Osteoblast (primary cell): ENCODE measurements around the gene HCRTR2. TPM values are rescaled to one million over a fixed set of nuclear protein-coding genes. Genes with fewer than 3 reads are reported as not detected.
"Not testable (repeated sequence)": the region's sequence is repeated elsewhere in the genome, so short reads cannot be mapped to it uniquely, and the experiment has no call there.

Experiments used
- DNase-seq: peaks from one replicate; pipeline ENCODE4 v3.0.0; 2011; ENCODE audit warnings: low spot score, mixed read lengths; ENCODE audit not compliant: insufficient read length; ENCODE audit errors: missing footprints
- H2AFZ ChIP-seq: 2 replicates; pipeline ENCODE4 v1.6.0; 2011; ENCODE audit warnings: mild to moderate bottlenecking, low read length
- H3K27ac ChIP-seq: 2 replicates; pipeline ENCODE4 v1.5.1; 2011; ENCODE audit warnings: mild to moderate bottlenecking, low read depth, low read length, moderate library complexity
- H3K27me3 ChIP-seq: 2 replicates; pipeline ENCODE4 v1.6.0; 2012; ENCODE audit warnings: mild to moderate bottlenecking, control low read depth, inconsistent platforms, low read length, moderate library complexity; ENCODE audit not compliant: insufficient read depth
- H3K36me3 ChIP-seq: 2 replicates; pipeline ENCODE4 v1.5.1; 2011; ENCODE audit warnings: mild to moderate bottlenecking, low read length, control low read depth, moderate library complexity; ENCODE audit not compliant: insufficient read depth
- H3K4me1 ChIP-seq: 2 replicates; pipeline ENCODE4 v1.5.1; 2011; ENCODE audit warnings: mild to moderate bottlenecking, low read length, control low read depth, moderate library complexity; ENCODE audit not compliant: insufficient read depth
- H3K4me2 ChIP-seq: 2 replicates; pipeline ENCODE4 v1.6.0; 2011; ENCODE audit warnings: mild to moderate bottlenecking, low read length; ENCODE audit not compliant: insufficient read depth
- H3K4me3 ChIP-seq: fragments of 200-600 bp; sonication (generic); 3 replicates; pipeline ENCODE4 v1.5.1; 2012; ENCODE audit warnings: mild to moderate bottlenecking, low read length, inconsistent platforms; ENCODE audit not compliant: insufficient read depth
- H3K79me2 ChIP-seq: 2 replicates; pipeline ENCODE4 v1.6.0; 2012; ENCODE audit warnings: mild to moderate bottlenecking, low read length, control low read depth, inconsistent platforms; ENCODE audit not compliant: insufficient read depth
- H3K9me3 ChIP-seq: 2 replicates; pipeline ENCODE4 v1.5.1; 2011; ENCODE audit warnings: low read depth, low read length, control low read depth
- H4K20me1 ChIP-seq: 2 replicates; pipeline ENCODE4 v1.6.0; 2012; ENCODE audit warnings: mild to moderate bottlenecking, low read length, control low read depth; ENCODE audit not compliant: insufficient read depth
- total RNA-seq: library from RNA; depleted of rRNA; stranded (reverse); fragments of >200 nt; gene quantifications from 2 replicates; pipeline ENCODE4 v1.2.3, GENCODE V29; 2012
- TF ChIP-seq, protein P1 (sequence below): IDR thresholded peaks from 2 replicates; pipeline ENCODE4 v1.5.1; 2011; ENCODE audit warnings: mild to moderate bottlenecking, low read depth, low read length, moderate library complexity; ENCODE audit errors: extremely low read depth

Gene HCRTR2
- total RNA-seq, 1 donor, result not detected

DNA sequence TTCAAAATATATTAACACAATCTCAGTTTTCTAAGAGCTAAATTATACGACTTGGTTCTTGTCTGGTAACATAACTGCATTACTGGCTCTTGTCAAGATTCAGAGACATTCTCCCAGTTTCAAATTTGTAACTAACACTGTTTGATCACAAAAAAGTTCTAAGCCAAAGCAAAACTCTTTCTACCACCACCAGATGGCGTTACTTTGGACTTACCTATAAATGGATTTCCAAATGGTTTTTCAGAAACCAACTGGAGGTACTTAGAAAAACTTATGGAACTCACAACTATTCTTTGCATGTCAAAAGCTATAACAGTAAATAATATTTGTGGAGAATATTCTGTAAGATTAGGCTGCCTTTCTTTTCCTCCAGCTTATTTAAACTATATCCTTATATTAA, 118.8 kb downstream of the HCRTR2 start:
- Histone ChIP-seq H3K4me1 (no peaks in the 10 kb centered on the region), H3K9me3 (no peaks in the 10 kb centered on the region), H3K27me3 (no peaks in the 10 kb centered on the region), H3K36me3 (no peaks in the 10 kb centered on the region), H3K4me3 (no peak overlapping the region), H3K4me2 (no peak overlapping the region), H2AFZ (no peak overlapping the region), H3K79me2 (no peaks in the 10 kb centered on the region), H4K20me1 (no peaks in the 10 kb centered on the region), H3K27ac (no peak overlapping the region)
- TF ChIP-seq, protein P1, sequence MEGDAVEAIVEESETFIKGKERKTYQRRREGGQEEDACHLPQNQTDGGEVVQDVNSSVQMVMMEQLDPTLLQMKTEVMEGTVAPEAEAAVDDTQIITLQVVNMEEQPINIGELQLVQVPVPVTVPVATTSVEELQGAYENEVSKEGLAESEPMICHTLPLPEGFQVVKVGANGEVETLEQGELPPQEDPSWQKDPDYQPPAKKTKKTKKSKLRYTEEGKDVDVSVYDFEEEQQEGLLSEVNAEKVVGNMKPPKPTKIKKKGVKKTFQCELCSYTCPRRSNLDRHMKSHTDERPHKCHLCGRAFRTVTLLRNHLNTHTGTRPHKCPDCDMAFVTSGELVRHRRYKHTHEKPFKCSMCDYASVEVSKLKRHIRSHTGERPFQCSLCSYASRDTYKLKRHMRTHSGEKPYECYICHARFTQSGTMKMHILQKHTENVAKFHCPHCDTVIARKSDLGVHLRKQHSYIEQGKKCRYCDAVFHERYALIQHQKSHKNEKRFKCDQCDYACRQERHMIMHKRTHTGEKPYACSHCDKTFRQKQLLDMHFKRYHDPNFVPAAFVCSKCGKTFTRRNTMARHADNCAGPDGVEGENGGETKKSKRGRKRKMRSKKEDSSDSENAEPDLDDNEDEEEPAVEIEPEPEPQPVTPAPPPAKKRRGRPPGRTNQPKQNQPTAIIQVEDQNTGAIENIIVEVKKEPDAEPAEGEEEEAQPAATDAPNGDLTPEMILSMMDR, result peak; percentile 47
- no peak for DNase-seq

DNA sequence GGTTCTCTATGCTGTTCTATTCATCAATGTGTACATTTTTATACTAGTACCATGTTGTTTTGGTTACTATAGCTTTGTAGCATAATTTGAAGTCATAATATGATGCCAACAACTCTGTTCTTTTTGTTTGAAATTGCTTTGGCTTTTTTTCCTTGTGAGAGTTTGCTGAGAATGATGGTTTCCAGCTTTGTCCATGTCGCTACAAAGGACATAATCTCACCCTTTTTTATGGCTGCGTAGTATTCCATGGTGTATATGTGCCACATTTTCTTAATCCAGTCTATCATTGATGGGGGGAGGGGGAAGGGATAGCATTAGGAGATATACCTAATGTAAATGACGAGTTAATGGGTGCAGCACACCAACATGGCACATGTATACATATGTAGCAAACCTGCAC, 122.9 kb downstream of the HCRTR2 start:
- H2AFZ ChIP-seq, H3K9me3 ChIP-seq, H3K4me2 ChIP-seq, H3K27me3 ChIP-seq, H3K79me2 ChIP-seq, H3K27ac ChIP-seq, H4K20me1 ChIP-seq, DNase-seq, H3K36me3 ChIP-seq, H3K4me1 ChIP-seq, H3K4me3 ChIP-seq: not testable (repeated sequence)

DNA sequence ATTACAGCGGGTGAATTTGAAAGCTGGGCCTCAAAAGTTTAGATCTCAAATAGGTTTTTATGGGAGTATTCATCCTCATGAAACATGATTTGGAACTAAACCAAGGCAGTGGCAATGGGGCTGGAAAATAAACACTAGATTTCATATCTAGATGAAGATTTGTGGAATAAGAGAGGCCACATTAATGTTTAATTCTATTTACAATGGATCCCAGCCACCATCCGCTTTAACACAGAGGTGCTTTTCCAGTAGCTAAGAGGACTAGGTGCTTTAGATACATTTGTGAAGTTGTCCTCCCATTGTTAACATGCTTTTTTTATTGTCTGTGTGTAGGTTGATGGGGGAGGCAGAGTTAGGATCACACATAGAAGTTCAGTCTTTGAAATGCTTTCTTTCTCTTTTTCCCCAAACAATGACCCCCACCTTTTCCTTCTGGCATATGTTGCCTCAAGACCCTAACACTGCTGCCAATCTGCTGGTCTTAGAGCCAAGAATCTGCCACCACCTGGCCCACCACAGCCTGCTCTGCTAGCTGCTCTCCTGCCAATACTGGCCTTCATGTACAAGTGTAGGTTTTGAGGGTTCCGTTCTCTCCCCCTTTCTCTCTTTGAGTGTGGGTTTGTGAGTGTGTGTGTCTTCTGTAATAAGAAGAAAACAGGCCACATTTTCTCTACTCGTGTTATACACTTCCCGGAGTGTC, 125.1 kb downstream of the HCRTR2 start:
- no peaks in the 10 kb centered on the region for H4K20me1 ChIP-seq
- no peak overlapping the region for H3K4me3 ChIP-seq
- no peaks in the 10 kb centered on the region for H3K27me3 ChIP-seq

DNA sequence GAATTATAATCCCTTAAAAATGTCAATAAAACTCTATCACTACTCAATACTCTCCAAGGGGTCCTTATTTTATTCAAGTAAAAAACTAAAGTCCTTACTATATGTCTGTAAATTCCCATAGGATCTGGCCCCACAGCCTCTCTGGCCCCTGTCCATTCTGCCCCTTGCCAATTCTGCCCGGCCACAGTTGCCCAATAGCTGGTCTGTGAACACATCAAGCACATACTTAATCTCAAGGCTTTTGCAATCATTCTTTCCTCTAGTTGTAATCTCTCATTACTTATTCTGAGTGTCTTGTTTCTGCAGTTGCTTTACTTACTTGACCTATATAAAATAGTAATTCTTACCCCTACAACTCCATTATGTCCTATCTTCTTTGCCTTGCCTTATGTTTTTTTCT, 130.4 kb downstream of the HCRTR2 start:
- Histone ChIP-seq H3K79me2 (no peaks in the 10 kb centered on the region), H3K4me3 (no peak overlapping the region), H3K27ac (no peak overlapping the region), H3K4me1 (no peaks in the 10 kb centered on the region), H3K4me2 (no peak overlapping the region), H4K20me1 (no peaks in the 10 kb centered on the region), H3K36me3 (no peaks in the 10 kb centered on the region), H2AFZ (no peak overlapping the region), H3K9me3 (no peaks in the 10 kb centered on the region), H3K27me3 (no peaks in the 10 kb centered on the region)
- TF ChIP-seq, protein P1, result no peak
- DNase-seq, result no peak

More for the DNA sequence above, 125.1 kb downstream of the HCRTR2 start:
- Histone ChIP-seq H3K27ac (no peak overlapping the region), H3K79me2 (no peaks in the 10 kb centered on the region), H3K4me1 (no peaks in the 10 kb centered on the region), H3K36me3 (no peaks in the 10 kb centered on the region), H3K4me2 (no peak overlapping the region), H3K9me3 (no peaks in the 10 kb centered on the region), H2AFZ (no peak overlapping the region)
- DNase-seq, result no peak
- TF ChIP-seq, protein P1, result no peak
